Nucleus accumbens (tissue), 56 donors: Measurements from ENCODE around the gene IDH3G.

ENCODE experiments used
- DNase-seq, 56 donors: peaks; one replicate each; lab custom pipeline; 2025; lab: John Stamatoyannopoulos, UW

IDH3G gene

GRCh38 chrX:153816831-153817690 lies 22.9 kb upstream of the IDH3G start:
- no peak for DNase-seq

GRCh38 chrX:153814591-153815315 lies 20.6 kb upstream of the IDH3G start:
- DNase-seq, result no peak

GRCh38 chrX:153813161-153813560 lies 19.0 kb upstream of the IDH3G start:
- no peak for DNase-seq

GRCh38 chrX:153812220-153812619 lies 18.0 kb upstream of the IDH3G start:
- DNase-seq, result peak in 25 of 56 donors; percentile 2 to 69 (median 23)

GRCh38 chrX:153807976-153808375 lies 13.8 kb upstream of the IDH3G start:
- DNase-seq, result no peak

GRCh38 chrX:153806999-153807575 lies 12.9 kb upstream of the IDH3G start:
- DNase-seq, result no peak

GRCh38 chrX:153805436-153805835 lies 11.3 kb upstream of the IDH3G start:
- no peak for DNase-seq

- no peak for DNase-seq
Observed at GRCh38 chrX:153804621-153805020, 10.4 kb upstream of the IDH3G start.

- no peak for DNase-seq
Observed at GRCh38 chrX:153804100-153804595, 10.0 kb upstream of the IDH3G start.

- no peak for DNase-seq
Observed at GRCh38 chrX:153803211-153804099, 9.3 kb upstream of the IDH3G start.

- DNase-seq, result no peak
Observed at GRCh38 chrX:153802513-153803045, 8.4 kb upstream of the IDH3G start.

- DNase-seq, result no peak
Observed at GRCh38 chrX:153801669-153802068, 7.5 kb upstream of the IDH3G start.

GRCh38 chrX:153800746-153801145 lies 6.6 kb upstream of the IDH3G start:
- DNase-seq, result no peak

- peak in 12 of 56 donors; percentile 10 to 30 (median 23) for DNase-seq
Observed at GRCh38 chrX:153800177-153800722, 6.1 kb upstream of the IDH3G start.

GRCh38 chrX:153799326-153799725 lies 5.2 kb upstream of the IDH3G start:
- DNase-seq, result no peak

- DNase-seq, result no peak
Observed at GRCh38 chrX:153797415-153798015, 3.3 kb upstream of the IDH3G start.

- peak in 1 of 56 donors; percentile 24 for DNase-seq
Observed at GRCh38 chrX:153794897-153795816, 982 bp upstream of the IDH3G start.

GRCh38 chrX:153793291-153793690 lies 884 bp downstream of the IDH3G start:
- DNase-seq, result no peak
